GM18508 (cell line): ENCODE results near the gene SLC16A1.
"Not testable (repeated sequence)": the region's sequence is repeated elsewhere in the genome, so short reads cannot be mapped to it uniquely, and the experiment has no call there.

Source experiments
- ATAC-seq: cut with Tn5 transposase; IDR thresholded peaks from one replicate; pipeline ENCODE4 v1.9.1; 2021; ENCODE audit warnings: moderate number of reproducible peaks; ENCODE audit not compliant: insufficient read depth, unreplicated experiment

Gene SLC16A1

GRCh38 chr1:112889052-112889768 is 66.8 kb downstream of the SLC16A1 start:
- no peak for ATAC-seq

GRCh38 chr1:112888630-112889029 is 67.4 kb downstream of the SLC16A1 start:
- ATAC-seq, result no peak

GRCh38 chr1:112887599-112888283 is 68.3 kb downstream of the SLC16A1 start:
- ATAC-seq, result no peak

- not testable (repeated sequence) for ATAC-seq
Observed at GRCh38 chr1:112884996-112885395, 71.0 kb downstream of the SLC16A1 start.

DNA sequence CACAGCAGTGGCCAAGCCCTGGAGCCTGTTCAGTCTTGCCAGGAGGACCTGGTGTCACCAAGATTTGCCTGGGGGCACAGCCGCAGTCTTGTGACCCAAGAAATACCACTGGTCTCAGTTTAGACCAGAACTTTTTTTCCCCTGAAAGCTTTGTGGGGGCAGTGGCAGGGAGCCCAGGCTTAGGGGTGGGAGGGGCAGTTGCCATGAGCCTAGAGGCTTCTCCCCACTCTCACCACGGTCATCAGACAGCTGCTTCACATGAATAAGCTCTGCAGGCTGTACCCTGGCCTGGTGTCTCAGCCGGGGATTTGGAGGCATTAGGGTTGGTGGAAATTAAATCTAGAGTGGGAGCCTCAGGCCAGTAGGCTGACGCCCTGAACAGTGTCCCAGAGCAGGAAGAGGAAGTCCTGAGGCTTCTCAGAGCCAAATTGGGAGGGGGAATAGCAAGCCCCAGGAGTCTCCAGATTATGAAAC is 73.7 kb downstream of the SLC16A1 start:
- ATAC-seq, result no peak

DNA sequence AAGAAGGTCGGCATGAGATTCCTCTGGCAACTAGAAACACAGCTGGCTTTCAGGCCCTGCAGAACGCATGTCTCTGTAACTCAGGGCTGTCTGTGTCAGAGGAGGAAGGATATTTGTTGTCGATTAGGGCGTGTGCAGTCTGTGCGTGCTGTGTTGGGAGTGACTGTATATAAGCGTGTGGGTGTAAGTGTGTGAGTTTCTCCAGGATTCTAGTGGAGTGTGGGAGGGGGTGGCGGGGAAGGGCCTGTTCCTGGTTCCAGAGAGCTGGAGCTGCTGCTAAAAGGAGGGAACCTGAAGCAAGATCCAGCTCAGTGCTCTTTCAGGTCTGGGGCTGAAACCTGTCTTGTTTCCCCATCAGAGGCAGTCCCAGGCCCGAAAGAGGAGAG is 74.3 kb downstream of the SLC16A1 start:
- ATAC-seq, result no peak

DNA sequence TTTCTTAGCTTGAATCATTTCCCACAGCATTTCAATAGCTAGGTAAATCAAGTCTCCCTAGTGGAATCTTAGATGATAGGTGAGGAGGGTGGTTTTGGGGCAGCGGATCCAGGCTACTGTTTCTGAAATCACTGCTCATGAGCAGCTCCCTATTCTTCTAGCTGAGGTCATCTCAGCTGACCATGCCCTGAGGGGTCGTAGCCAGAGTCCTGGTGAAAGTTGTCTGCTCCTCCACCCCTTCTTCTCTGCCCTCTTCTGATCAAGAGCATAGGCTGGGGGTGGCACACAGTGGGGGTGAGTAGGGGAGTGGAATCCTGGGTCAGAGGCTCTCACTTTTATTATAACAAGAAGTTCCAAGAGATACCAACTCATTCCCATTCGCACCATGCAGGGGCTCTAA is 76.2 kb downstream of the SLC16A1 start:
- no peak for ATAC-seq

GRCh38 chr1:112878321-112878720 is 77.7 kb downstream of the SLC16A1 start:
- no peak for ATAC-seq

DNA sequence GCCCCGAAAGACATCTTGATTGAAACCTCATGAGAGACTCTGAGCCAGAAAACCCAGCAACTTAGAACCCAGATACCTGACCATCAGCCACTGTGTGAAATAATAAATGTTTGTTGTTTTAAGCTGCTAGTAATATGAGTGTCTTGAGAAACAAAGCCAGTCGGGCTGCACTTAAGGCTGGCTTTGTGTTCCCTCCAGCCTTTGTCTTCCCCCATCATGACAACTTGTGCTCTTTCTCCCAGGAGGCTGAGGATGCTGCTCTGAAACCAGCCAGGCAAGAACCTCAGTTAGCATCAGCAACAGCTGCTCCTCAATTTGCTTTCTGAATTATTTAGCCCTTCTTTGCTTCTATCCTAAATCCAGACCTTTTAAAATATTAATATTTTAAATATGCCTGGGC is 78.2 kb downstream of the SLC16A1 start:
- no peak for ATAC-seq

DNA sequence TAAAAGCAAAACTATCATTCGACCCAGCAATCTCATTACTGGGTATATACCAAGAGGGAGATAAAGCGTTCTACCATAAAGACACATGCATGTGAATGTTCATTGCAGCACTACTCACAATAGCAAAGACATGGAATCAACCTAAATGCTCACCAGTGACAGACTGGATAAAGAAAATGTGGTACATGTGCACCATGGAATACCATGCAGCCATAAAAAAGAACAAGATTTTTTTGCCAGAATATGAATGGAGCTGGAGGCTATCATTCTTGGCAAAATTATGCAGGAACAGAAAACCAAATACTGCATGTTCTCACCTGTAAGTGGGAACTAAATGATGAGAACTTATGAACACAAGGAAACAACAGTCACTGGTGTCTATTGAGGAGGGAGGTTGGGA is 79.7 kb downstream of the SLC16A1 start:
- ATAC-seq, result no peak

DNA sequence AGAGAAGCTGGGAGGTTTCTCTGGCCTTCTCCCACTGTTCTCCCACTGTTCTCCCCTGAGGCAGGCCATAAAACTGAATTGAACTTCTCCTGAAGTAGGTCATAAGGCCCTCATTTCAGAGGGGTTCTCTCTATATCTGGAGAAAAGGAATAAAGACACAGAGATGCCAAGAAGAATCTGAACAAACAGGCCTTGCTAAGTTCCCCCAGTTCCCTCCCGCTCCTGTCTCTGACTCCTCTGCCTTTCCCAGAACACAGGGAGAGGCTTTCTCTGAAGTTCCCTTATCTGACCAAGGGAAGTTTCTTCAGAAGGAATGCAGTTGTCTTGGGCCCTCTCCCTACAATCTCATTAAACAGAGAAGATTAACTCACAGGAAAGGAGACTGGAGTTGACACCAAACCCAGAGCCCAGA is 83.4 kb downstream of the SLC16A1 start:
- no peak for ATAC-seq

GRCh38 chr1:112870887-112871646 is 84.9 kb downstream of the SLC16A1 start:
- no peak for ATAC-seq

GRCh38 chr1:112869895-112870294 is 86.1 kb downstream of the SLC16A1 start:
- ATAC-seq, result no peak

DNA sequence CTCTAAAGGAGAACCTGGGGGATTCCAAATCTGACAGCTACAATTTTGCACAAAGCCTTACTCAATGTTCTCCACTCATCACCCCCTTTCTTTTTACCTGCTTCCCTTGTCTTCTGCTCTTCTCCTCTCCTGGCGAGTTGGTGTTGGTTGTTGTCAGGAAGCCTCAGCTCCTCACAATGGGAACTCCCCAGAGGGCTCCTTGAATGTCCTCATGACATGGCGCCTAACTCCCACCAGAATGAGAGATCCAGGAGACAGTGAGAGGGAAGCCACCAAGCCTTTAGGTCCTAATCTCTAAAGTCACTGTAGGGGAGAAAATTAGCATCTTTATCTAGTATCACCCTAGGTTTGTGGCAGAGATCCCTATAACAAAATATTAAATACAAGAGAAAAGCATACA is 87.8 kb downstream of the SLC16A1 start:
- ATAC-seq, result no peak

DNA sequence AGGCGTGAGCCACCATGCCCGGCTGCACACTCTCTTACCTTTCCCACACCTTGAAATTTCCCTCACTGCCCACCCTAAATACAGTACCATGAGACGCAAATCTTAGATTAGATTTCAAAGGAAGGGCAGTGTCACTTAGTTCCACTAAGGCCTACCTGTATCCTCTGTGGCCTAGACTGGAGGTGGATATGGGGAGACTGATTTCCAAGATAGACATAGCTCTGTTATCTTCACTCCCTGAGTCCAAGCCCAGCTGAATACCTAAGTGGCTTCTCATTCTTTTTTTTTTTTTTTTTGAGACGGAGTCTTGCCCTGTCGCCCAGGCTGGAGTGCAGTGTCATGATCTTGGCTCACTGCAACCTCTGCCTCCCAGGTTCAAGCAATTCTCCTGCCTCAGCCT is 89.0 kb downstream of the SLC16A1 start:
- ATAC-seq, result no peak

DNA sequence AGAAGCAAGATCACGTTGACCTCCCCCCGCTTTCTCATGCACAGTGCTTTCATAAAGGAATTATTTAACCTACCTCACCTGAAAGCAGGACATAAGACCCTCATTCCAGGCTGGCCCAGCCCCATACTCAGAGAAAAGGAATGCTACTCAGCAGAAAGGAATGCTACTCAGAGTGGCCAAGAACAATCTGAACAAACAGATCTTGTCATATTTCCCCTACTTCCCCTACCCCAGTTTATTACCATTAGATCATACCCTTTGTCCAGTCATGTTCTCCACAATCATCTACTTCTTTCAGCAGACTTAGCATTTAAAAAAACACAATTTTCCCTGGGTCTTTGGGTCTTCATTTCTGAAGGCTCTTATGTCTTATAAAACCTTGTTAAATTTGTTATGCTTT is 89.8 kb downstream of the SLC16A1 start:
- no peak for ATAC-seq

DNA sequence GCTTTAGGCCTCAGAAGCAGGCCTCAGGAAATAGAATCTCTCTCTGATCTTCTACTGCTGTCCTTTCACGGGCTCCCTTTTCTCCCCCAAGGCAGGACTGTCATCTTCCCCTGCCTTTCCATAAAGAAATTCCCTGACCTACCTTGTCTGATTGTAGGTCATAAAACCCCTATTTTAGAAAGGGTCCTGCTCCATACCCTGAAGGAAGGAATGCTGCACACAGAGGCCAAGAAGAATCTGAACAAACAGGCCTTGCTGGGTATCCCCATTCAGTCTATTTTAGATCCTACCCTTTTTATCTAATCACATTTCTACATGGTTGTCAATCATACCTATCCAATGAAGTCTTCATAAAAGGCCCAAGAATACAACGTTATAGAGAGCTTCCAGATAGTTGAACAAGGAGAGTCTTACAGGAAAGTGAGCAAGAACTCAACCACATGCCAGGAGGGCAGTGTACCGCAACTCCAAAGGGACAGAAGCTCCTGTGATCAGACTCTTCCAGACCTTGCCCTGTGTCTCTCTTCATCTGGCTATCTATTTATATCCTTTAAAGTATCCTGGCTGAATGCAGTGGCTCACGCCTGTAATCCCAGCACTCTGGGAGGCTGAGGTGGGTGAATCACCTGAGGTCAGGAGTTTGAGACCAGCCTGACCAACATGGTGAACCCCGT is 93.1 kb downstream of the SLC16A1 start:
- no peak for ATAC-seq
